HCEC 1CT (cell line): ENCODE measurements around the gene SLX4.
"Not testable (repeated sequence)": the region's sequence is repeated elsewhere in the genome, so short reads cannot be mapped to it uniquely, and the experiment has no call there.

Experiments
- DNase-seq: peaks from one replicate; pipeline ENCODE4 v3.0.0-alpha.2; 2017

SLX4 gene

GRCh38 chr16:3641801-3642396, 30.5 kb upstream of the SLX4 start:
- DNase-seq = no peak

- no peak for DNase-seq
Observed at GRCh38 chr16:3640632-3641501, 29.5 kb upstream of the SLX4 start.

DNA sequence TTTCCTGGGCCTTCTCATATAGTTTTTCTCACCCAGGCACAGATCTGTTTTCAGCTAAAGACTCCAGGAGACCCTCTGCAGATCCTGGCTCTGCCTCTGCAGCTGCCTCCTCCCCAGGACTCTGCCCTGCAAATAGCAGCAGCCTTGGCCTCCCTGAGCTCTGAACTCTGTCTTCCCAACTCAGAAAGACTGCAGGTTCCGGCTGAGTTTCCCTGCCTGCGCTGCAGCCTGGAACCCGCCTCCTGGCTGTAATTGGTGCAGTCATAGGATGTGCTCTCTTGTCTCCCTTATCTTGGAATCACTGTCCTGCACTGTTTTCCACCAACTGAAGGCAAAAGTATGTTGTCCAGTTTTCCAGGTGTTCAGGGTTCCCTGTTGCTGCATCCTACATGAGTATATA, 28.8 kb upstream of the SLX4 start:
- no peak for DNase-seq

DNA sequence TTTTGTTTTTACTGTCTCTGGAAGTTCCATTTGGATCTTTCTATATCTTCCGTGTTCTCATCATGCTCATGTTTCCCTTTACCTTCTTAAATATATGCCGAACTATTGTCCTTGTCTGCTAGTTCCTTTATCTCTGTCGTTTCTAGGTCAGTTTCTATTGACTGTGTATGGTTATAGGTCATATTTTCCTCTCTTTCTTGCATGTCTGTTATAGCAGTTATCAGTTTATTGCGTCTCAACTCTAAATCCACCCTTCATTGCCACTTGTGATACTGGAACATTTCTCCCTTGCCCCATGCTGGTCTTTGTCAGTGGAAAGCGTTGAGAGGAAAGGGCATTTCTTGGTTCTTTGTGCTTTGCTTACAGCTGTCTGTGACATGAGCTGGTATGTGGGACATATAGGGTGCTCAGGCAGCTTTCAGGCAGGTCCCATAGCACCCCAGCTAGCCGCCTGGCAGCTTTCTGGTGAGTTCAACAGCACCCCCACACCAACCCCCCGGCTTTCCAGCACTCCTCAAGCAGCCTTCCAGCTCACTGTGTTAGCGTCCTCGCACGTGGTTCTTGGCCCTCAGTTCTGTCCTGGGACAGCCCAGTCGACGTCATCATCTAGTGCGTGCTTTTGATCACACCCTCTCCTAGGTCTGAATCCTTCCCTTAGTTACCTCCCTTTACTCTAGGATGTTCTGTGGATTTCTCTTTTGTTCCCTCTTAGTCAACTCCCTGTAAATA, 27.7 kb upstream of the SLX4 start:
- DNase-seq = no peak

GRCh38 chr16:3637371-3637923, 26.0 kb upstream of the SLX4 start:
- no peak for DNase-seq

DNA sequence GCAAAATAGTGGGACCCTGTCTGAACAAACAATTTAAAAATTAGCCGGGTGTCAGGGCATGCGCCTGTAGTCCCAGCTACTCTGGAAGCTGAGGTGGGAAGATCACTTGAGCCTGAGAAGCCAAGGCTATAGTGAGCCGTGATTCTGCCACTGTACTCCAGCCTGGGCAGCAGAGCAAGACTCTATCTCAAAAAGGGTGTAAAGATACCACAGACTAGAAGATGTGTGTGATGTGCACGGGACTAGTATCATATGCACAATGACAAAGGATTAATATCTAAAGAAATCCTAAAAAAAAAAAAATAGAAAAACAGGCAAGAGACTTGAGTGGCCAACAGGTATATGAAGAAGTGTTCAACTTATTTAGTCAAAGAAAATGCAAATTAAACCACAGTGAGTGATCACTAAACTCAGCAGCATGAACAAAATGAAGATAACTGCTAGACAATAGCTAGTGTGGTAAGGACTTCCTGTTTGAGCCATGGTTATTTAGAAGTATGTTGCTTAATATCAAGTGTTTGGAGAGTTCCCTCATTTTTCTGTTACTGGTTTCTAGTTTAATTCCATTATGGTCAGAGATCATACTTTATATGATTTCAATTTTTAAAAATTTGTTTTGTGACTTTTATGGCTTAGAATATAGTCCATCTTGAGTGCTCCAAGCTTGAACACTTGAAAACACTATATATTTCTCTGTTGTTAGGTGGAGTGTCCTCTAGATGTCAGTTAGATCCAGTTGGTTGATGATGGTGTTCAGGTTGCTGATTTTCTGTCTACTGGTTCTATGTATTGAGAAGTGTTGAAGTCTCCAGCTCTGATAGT, 14.7 kb upstream of the SLX4 start:
- DNase-seq = no peak

- no peak for DNase-seq
Observed at GRCh38 chr16:3625331-3625730, 13.9 kb upstream of the SLX4 start.

GRCh38 chr16:3623642-3624041, 12.2 kb upstream of the SLX4 start:
- DNase-seq = no peak

DNA sequence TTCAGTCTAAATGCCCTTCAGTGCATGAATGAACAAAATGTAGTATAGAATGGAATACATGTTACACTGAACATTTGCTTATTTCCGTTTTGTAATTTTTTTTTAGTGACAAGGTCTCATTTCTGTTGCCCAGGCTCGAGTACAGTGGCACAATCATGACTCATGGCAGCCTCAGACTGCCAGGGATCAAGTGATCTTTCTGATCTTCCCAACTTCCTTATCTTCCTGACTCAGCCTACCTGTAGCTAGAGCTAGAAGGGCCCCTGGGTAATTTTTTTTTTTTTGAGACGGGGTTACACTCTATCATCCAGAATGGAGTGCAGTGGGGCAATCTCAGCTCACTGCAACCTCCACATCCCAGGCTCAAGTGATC, 7.3 kb upstream of the SLX4 start:
- no peak for DNase-seq

DNA sequence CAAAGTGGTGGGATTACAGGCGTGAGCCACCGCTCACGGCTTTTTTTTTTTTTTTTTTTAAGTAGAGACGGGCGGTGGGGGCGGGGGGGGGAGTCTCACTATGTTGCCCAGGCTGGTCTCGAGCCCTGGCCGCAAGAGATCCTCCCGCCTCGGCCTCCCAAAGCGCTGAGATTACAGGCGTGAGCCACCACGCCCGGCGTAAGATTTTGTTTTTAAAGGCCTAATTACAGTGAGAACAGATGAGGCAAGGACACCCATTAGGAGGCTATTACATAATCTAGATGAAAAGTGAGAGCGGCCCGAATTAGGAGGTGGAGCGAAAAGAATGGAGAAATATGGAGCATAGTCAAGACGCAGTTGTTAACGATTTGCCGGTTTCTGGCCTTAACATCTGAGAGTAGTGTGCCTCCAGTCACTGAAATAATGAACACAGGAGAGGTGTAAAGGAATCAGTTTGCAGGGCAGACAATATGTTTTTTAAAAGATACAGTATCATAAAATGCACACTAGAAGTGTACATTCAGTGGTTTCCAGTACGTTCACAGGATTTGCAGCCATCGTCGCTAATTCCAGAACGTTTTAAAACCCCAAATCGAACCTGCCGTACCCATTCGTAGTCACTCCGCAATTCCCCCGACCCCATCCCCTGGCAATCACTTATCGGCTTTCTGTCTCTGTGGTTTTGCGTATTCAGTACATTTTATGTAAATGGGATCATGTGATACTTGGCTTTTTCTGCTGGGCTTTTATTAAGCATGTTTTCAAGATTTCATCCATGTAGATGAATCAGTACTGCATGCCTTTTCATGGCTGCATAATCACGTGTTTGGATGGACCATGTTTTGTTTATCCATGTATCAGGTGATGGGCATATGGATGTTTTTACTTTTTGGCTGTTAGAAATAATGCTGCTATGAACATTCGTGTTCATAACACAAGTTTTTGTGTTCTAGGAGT, 1.4 kb upstream of the SLX4 start:
- no peak for DNase-seq

DNA sequence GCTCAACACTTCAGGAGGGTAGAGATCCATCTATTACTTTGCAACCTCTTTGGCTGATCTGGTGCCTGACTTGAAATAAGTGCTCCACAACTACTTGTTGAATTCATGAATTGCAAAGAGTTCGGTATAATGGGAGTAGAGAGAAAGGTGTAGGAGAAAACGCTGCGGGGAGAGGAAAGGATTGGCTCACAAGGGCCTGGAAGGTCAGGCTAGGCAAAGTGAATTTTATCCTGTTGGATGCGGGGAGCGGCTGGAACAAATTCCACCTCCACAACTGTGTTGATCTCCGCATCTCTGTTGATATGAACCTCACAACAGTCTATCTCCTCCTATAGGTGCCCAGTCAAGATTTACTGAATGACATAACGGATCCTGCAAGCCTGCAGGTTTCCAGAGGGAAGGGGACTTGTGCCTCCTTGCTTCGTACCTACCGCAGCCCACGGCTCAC, 684 bp downstream of the SLX4 start:
- no peak for DNase-seq

DNA sequence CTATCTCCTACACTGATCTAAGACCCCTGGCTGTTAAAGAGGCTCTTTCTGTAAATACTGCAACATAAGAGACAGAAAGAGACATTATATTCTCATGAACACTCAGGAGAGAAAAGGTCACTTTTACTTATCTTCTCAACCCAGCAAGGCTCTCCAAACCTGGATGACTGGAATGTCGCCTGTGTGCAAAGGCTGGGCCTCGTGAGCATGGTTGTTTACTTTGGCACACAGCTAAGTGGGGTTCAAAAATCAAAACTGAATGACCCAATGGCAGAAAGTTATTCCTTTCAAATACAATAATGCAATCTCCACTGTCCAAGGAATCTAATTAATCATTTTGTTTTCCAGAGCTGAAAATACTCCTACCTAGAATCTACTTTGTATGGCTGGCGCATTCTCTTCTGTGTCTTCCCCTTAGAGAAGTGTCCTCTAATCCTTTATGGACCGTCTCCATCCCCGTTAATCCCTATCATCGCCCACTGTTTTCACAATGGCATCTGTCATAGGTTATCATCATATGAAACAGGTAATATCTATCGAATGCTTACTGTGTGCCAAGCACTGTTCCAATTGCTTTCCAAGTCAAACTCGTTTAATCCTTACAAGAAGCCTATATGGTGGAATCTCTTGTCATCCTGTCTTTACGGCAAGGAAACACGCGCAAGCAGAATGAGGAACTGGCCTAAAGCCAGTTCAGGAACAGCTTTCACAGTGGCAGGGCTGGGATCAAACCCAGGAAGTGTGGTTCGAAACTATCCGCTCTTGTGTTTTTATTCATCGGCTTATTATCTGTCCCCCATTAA, 1.3 kb downstream of the SLX4 start:
- DNase-seq = no peak

- not testable (repeated sequence) for DNase-seq
Observed at GRCh38 chr16:3608976-3609375, 2.4 kb downstream of the SLX4 start.

DNA sequence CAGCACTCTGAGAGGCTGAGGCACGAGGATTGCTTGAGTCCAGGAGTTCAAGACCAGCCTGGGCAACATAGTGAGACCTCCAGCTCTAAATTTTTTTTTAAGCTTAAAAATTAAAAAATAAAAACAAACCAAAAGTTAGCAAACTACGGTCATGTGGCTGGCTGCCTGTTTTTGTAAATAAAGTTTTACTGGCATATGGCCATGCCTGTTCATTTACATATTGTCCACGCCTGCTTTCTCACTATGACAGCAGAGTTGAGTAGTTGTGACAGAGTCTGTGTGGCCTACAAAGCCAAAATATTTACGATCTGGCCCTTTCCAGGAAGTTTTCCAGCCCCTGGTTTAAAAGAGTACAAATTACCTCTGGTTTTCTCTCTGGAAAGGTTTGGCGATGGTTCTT, 3.3 kb downstream of the SLX4 start:
- DNase-seq = no peak

- no peak for DNase-seq
Observed at GRCh38 chr16:3607634-3608033, 3.8 kb downstream of the SLX4 start.

GRCh38 chr16:3607161-3607560, 4.2 kb downstream of the SLX4 start:
- no peak for DNase-seq

- DNase-seq = no peak
Observed at GRCh38 chr16:3606441-3606840, 5.0 kb downstream of the SLX4 start.

- DNase-seq = no peak
Observed at GRCh38 chr16:3602320-3602653, 9.1 kb downstream of the SLX4 start.

DNA sequence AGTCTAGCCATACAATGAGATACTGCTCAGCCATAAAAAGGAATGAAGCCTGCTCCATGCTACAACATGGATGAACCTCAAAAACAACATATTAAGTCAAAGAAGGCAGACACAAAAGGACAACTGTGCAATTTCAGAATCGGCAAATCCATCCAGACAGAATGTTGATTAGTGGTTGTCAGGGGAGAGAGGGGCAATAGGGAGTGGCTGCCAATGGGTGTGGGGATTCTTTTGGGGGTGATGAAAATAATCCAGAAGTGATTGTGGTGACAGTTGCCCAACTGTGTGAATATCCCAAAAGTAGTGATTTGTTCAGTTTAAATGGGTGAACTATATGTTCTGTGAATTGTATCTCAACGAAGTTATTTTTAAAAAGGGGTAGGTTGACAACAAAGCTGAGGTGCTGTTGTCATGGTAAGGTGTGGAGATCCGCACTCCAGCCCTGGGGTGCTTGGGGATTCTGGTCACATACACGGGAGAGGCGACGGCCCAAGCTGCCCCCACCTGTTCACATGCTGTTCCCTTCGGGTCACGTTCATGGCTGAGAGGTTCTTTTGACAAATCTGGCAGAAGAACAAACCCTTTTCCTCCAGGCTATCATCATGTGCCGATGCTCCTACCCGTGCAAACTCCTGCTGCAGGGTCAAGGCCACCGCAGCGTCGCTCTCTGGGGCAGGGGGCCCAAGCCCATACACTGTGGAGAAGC, 9.6 kb downstream of the SLX4 start:
- no peak for DNase-seq

- no peak for DNase-seq
Observed at GRCh38 chr16:3599922-3600321, 11.5 kb downstream of the SLX4 start.
